ENCODE results near the gene GRPR.

Gene GRPR

DNA sequence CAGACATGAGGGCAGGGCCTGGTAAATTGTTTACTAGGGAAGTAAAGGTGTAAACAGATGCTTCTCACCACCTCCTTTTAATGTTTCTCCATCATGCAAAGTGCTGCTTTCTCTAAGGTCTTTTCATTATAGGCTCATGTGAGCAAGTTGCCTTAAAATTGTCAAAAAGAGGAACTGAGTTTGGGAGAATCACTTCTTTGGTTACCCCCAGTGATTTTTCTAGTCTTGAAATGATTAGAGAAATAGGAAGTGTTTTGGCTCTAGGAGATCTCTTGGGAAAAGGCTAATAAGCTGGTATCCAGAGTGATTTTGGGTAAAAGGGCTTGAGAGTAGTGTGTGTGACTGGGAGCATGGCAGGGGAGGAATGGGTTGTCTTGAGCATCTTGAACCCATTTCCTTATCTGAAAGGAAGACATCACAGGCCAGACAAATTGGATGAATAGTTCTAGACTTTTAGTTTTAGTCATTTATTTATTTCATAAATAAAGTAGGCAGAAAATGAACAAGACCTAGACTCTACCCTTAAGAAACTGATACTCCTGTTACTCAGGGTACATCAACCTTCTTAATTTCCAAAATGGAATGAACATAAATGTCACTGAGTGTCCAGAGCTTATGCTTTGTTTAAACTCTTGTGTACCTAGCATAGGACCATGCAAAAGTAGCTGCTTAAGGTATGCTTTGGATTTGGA is 14.2 kb downstream of the GRPR start:
- no peaks in the 10 kb centered on the region for H3K4me1 ChIP-seq (ENCODE audit: insufficient read depth, low read length)
- H4K20me1 ChIP-seq (ENCODE audit: insufficient read depth, low read length), result no peaks in the 10 kb centered on the region
- H3K4me3 ChIP-seq (ENCODE audit: low read depth in 1 of 2, low read length in 2 of 2), result no peak overlapping the region
- ATAC-seq (ENCODE audit: insufficient read depth, low read depth) (no peak), DNase-seq (no peak)
- no peak for TF ChIP-seq EZH2 (IDR thresholded peaks at IDR 0.05; ENCODE audit: borderline replicate concordance, low read depth, low read length, severe bottlenecking)
- TF ChIP-seq, protein P1, sequence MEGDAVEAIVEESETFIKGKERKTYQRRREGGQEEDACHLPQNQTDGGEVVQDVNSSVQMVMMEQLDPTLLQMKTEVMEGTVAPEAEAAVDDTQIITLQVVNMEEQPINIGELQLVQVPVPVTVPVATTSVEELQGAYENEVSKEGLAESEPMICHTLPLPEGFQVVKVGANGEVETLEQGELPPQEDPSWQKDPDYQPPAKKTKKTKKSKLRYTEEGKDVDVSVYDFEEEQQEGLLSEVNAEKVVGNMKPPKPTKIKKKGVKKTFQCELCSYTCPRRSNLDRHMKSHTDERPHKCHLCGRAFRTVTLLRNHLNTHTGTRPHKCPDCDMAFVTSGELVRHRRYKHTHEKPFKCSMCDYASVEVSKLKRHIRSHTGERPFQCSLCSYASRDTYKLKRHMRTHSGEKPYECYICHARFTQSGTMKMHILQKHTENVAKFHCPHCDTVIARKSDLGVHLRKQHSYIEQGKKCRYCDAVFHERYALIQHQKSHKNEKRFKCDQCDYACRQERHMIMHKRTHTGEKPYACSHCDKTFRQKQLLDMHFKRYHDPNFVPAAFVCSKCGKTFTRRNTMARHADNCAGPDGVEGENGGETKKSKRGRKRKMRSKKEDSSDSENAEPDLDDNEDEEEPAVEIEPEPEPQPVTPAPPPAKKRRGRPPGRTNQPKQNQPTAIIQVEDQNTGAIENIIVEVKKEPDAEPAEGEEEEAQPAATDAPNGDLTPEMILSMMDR (IDR thresholded peaks at IDR 0.05; ENCODE audit: borderline replicate concordance, extremely low read depth, low read length, poor library complexity, severe bottlenecking), result no peak
- no peaks in the 10 kb centered on the region for H3K79me2 ChIP-seq (ENCODE audit: insufficient read depth, low read length)
- H3K4me2 ChIP-seq (ENCODE audit: insufficient read depth, low read length), result no peak overlapping the region
- no peak overlapping the region for H3K27ac ChIP-seq (ENCODE audit: low read length)
- H3K36me3 ChIP-seq (ENCODE audit: insufficient read depth, low read length), result no peaks in the 10 kb centered on the region
- H3K27me3 ChIP-seq (ENCODE audit: insufficient read depth, low read length, poor library complexity), result no peaks in the 10 kb centered on the region
- no peak overlapping the region for H2AFZ ChIP-seq (ENCODE audit: low read depth, low read length)
- H3K9ac ChIP-seq (ENCODE audit: low read depth, low read length), result no peak overlapping the region
- no peaks in the 10 kb centered on the region for H3K9me3 ChIP-seq (ENCODE audit: insufficient read depth, low read length, severe bottlenecking)

DNA sequence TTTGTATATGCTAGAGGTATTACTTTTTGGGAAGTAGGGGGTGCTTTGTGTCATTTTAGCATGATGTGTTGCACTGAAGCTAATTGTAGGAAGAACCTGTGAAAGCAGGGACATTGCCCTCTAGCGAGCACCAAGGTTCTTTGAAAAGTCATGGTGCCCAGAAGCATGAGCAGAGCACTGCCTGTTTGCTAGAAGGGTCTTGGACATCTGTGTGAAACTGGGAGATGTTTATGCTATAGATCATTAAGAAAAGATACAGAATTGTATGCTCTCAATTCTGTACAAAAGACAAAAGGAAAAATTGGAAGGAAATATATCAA is 14.7 kb downstream of the GRPR start:
- no peak for ATAC-seq (ENCODE audit: insufficient read depth, low read depth)

GRCh38 chrX:16140448-16140847 is 17.1 kb downstream of the GRPR start:
- ATAC-seq (ENCODE audit: insufficient read depth, low read depth) (no peak), DNase-seq (no peak)
- Histone ChIP-seq H3K4me3 (ENCODE audit: low read depth in 1 of 2, low read length in 2 of 2) (no peak overlapping the region), H3K9ac (ENCODE audit: low read depth, low read length) (no peak overlapping the region), H3K79me2 (ENCODE audit: insufficient read depth, low read length) (no peaks in the 10 kb centered on the region), H2AFZ (ENCODE audit: low read depth, low read length) (no peak overlapping the region), H3K27ac (ENCODE audit: low read length) (no peak overlapping the region), H3K36me3 (ENCODE audit: insufficient read depth, low read length) (no peaks in the 10 kb centered on the region), H3K4me2 (ENCODE audit: insufficient read depth, low read length) (no peak overlapping the region), H4K20me1 (ENCODE audit: insufficient read depth, low read length) (no peaks in the 10 kb centered on the region), H3K27me3 (ENCODE audit: insufficient read depth, low read length, poor library complexity) (no peaks in the 10 kb centered on the region), H3K9me3 (ENCODE audit: insufficient read depth, low read length, severe bottlenecking) (no peaks in the 10 kb centered on the region), H3K4me1 (ENCODE audit: insufficient read depth, low read length) (no peaks in the 10 kb centered on the region)
- TF ChIP-seq EZH2 (IDR thresholded peaks at IDR 0.05; ENCODE audit: borderline replicate concordance, low read depth, low read length, severe bottlenecking), result no peak
- TF ChIP-seq, protein P1 (IDR thresholded peaks at IDR 0.05; ENCODE audit: borderline replicate concordance, extremely low read depth, low read length, poor library complexity, severe bottlenecking), result no peak

More for the DNA sequence above, 14.7 kb downstream of the GRPR start:
- no peak for DNase-seq
- H3K9ac ChIP-seq (ENCODE audit: low read depth, low read length), result no peak overlapping the region
- H3K79me2 ChIP-seq (ENCODE audit: insufficient read depth, low read length), result no peaks in the 10 kb centered on the region
- H3K9me3 ChIP-seq (ENCODE audit: insufficient read depth, low read length, severe bottlenecking), result no peaks in the 10 kb centered on the region
- no peaks in the 10 kb centered on the region for H3K36me3 ChIP-seq (ENCODE audit: insufficient read depth, low read length)
- no peak overlapping the region for H2AFZ ChIP-seq (ENCODE audit: low read depth, low read length)
- H3K4me1 ChIP-seq (ENCODE audit: insufficient read depth, low read length), result no peaks in the 10 kb centered on the region
- TF ChIP-seq EZH2 (IDR thresholded peaks at IDR 0.05; ENCODE audit: borderline replicate concordance, low read depth, low read length, severe bottlenecking), result no peak
- TF ChIP-seq, protein P1 (IDR thresholded peaks at IDR 0.05; ENCODE audit: borderline replicate concordance, extremely low read depth, low read length, poor library complexity, severe bottlenecking), result no peak
- no peak overlapping the region for H3K4me3 ChIP-seq (ENCODE audit: low read depth in 1 of 2, low read length in 2 of 2)
- no peaks in the 10 kb centered on the region for H3K27me3 ChIP-seq (ENCODE audit: insufficient read depth, low read length, poor library complexity)
- H4K20me1 ChIP-seq (ENCODE audit: insufficient read depth, low read length), result no peaks in the 10 kb centered on the region
- no peak overlapping the region for H3K27ac ChIP-seq (ENCODE audit: low read length)
- no peak overlapping the region for H3K4me2 ChIP-seq (ENCODE audit: insufficient read depth, low read length)
